Embryonic facial prominence (tissue), 1 donor: ENCODE data around the gene ZBED2.
"Not testable (repeated sequence)": the region's sequence is repeated elsewhere in the genome, so short reads cannot be mapped to it uniquely, and the experiment has no call there.

Experiments
- DNase-seq: peaks from one replicate; pipeline ENCODE4 v3.0.0-alpha.2; 2016; ENCODE audit errors: extremely low spot score

Gene ZBED2

GRCh38 chr3:111595232-111595631, at the start of gene ZBED2:
TSS of gene ZBED2 (minus strand) at chr3:111595346. CDS start at chr3:111594201, 1,145 bp downstream.
- DNase-seq, result no peak

GRCh38 chr3:111639316-111639715, 44.2 kb upstream of the ZBED2 start:
- no peak for DNase-seq

GRCh38 chr3:111636366-111636885, 41.3 kb upstream of the ZBED2 start:
- DNase-seq, result no peak

GRCh38 chr3:111635403-111635802, 40.3 kb upstream of the ZBED2 start:
- no peak for DNase-seq

GRCh38 chr3:111630638-111631037, 35.5 kb upstream of the ZBED2 start:
- DNase-seq, result not testable (repeated sequence)

GRCh38 chr3:111629018-111629417, 33.9 kb upstream of the ZBED2 start:
- not testable (repeated sequence) for DNase-seq

- DNase-seq, result no peak
Measured at GRCh38 chr3:111627092-111627491, 31.9 kb upstream of the ZBED2 start.

- DNase-seq, result no peak
Measured at GRCh38 chr3:111621535-111621934, 26.4 kb upstream of the ZBED2 start.

GRCh38 chr3:111619833-111620232, 24.7 kb upstream of the ZBED2 start:
- DNase-seq, result no peak

- DNase-seq, result no peak
Measured at GRCh38 chr3:111618945-111619344, 23.8 kb upstream of the ZBED2 start.

GRCh38 chr3:111617912-111618601, 22.9 kb upstream of the ZBED2 start:
- DNase-seq, result no peak

GRCh38 chr3:111617406-111617805, 22.3 kb upstream of the ZBED2 start:
- no peak for DNase-seq

- DNase-seq, result no peak
Measured at GRCh38 chr3:111616417-111617105, 21.4 kb upstream of the ZBED2 start.

GRCh38 chr3:111615880-111616279, 20.7 kb upstream of the ZBED2 start:
- no peak for DNase-seq

- DNase-seq, result no peak
Measured at GRCh38 chr3:111613294-111613693, 18.1 kb upstream of the ZBED2 start.

- DNase-seq, result no peak
Measured at GRCh38 chr3:111610612-111611054, 15.5 kb upstream of the ZBED2 start.

- DNase-seq, result no peak
Measured at GRCh38 chr3:111610189-111610588, 15.0 kb upstream of the ZBED2 start.

- DNase-seq, result no peak
Measured at GRCh38 chr3:111609700-111610099, 14.6 kb upstream of the ZBED2 start.

GRCh38 chr3:111608383-111608782, 13.2 kb upstream of the ZBED2 start:
- DNase-seq, result no peak

GRCh38 chr3:111607240-111607920, 12.2 kb upstream of the ZBED2 start:
- no peak for DNase-seq

GRCh38 chr3:111605493-111605892, 10.3 kb upstream of the ZBED2 start:
- no peak for DNase-seq

- no peak for DNase-seq
Measured at GRCh38 chr3:111605018-111605417, 9.9 kb upstream of the ZBED2 start.

- no peak for DNase-seq
Measured at GRCh38 chr3:111604119-111604518, 9.0 kb upstream of the ZBED2 start.
